Activated CD8-positive, alpha-beta memory T cell treated with anti-CD3 and anti-CD28 coated beads, Interleukin-2, amount 50 U/mL, for 24 hours (primary cell): ENCODE results near the gene SNX7.

Experiments
- DNase-seq: peaks from one replicate; pipeline ENCODE4 v3.0.0-alpha.2; 2020; ENCODE audit errors: extremely low read depth

SNX7 gene

DNA sequence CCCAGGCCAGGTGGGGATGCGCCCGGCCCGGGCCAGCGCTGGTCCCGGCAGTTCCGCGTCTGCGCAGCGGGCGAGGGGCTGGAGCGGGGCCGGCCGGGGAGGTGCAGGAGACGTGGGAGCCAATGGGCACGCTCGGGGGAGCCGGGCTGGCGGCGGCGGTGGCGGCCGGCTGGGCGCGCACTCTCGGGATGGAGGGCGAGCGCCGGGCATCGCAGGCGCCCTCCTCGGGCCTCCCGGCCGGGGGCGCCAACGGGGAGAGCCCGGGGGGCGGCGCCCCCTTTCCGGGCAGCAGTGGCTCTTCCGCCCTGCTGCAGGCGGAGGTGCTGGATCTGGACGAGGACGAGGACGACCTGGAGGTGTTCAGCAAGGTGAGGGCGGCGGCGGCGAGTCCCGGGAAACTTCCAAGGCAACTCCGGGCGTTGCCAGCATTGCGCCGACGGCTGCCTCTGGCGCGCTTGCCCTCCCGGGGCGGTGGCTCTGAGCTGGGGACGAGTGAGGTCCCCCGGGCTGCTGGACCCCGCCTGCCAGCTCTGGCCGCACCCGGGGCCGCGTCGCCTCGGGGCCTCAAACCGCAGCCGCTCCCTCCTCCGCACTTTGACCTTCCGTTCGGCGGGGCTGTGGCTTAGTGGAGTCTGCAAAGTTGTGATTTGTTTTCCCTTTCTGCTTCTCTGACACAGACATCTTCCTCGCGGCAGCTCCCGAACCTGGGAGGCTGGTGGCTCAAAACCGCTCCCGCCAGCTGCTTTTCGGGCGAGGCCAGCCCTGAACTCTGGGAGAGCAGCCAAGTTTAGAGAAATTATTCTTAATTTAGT is at the start of gene SNX7:
SNX7 (plus strand) TSS at position 178 of the 812 bp plus-strand sequence; CDS start at position 189, 11 bp downstream.
- no peak for DNase-seq

DNA sequence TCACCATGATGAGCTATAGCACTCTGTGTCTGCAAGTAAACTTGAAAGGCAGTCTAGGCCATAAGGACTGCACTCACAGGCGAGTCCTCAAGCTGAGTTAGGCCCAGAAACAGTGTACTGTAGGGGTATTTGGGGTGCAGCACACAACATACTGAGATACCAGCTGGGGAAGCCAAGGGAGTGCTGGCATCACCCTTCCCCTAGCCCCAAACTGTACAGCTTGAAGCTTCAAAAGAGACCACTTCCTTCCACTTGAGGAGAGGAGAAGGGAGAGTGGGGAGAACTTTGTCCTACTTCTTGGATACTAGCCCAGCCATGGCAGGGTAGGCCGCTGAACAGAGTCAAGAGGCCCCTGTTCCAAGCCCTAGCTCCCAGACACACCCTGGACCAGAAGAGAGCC is 24.2 kb upstream of the SNX7 start:
- no peak for DNase-seq

- DNase-seq, result no peak
Observed at GRCh38 chr1:98638185-98638584, 23.3 kb upstream of the SNX7 start.

DNA sequence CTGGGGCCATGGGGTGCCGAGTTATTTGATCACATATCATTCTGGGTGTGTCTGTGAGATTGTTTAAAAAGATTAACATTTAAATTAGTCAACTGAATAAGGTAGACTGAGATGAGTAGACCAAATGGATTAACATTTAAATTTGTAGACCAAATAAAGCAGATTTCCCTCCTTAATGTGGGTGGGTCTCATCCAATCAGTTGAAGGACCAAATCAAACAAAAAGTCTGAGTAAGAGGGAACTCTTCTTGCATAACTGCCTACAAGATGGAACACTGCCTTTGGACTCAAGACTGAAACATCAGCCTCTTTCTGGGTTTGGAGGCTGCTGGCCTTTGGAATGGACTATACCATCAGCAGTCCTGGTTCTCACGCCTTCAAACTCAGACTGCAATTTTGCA is 17.0 kb upstream of the SNX7 start:
- DNase-seq, result no peak

GRCh38 chr1:98651116-98651632 is 10.3 kb upstream of the SNX7 start:
- no peak for DNase-seq

- DNase-seq, result no peak
Observed at GRCh38 chr1:98653123-98653522, 8.4 kb upstream of the SNX7 start.

DNA sequence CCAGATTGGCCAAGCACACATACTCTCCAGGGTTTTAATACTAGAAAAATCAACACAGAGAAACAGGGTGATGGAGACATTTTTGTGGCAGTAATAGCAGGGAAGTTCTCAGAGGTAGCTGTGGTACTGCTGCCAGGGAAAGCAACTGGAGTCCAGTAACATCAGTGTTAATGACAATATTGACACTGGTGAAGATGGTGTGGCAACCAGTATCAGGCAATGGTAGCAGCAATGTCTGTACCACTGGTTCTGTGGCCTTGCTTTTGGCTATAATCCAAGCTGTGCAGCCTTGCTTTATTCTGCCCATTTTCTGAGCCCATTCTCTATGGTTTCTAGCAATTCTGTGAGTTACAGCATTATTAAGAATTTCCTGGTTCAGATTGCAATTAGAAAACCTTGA is 1.6 kb upstream of the SNX7 start:
- DNase-seq, result no peak

DNA sequence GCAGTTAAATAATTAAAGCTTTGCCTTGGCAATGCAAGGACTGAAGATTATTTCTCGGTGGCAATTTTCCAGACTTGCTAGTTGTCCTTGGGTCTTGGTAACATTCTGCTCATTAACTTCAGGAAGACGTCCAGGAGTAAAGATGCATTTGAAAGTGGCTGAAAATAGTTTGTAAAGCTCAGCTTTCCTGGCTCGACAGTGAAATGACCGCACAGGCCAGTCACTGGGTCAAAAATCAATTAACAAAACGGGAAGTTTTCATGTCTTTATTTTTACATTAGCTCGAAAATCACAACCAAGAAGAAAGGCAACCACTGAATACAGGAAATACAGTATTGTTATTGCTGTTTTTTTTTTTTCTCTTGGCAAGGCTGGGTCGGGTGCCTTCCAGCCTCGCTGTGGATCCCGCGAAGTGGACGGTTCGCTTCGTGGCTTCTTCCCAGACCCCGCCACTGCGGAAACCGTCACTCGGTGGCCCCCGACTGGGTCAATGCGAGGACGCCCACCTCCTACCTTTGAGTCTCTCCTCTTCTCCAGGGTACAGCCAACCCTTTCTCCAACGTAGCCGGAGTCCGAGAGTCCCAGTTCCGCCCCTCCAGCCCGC is 479 bp upstream of the SNX7 start:
- DNase-seq, result no peak

DNA sequence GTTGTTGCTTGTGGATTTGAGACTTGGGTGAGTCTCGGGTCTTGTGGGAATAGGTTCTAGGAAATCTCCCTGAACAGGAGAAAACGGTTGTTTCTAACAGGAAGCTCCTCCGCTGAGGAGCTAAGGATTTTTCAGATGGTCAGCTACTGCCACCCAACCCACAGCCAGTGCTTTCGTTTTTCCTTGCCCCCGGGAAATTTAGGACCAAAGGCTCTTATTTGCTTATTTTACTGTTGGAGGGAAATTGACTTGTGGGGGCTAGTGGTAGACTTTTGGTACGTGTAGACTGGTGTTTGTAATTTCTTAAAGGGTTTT is 792 bp downstream of the SNX7 start:
- no peak for DNase-seq

GRCh38 chr1:98668733-98669132 is 7.2 kb downstream of the SNX7 start:
- no peak for DNase-seq

- no peak for DNase-seq
Observed at GRCh38 chr1:98669355-98670296, 8.1 kb downstream of the SNX7 start.

GRCh38 chr1:98672189-98672588 is 10.7 kb downstream of the SNX7 start:
- no peak for DNase-seq

- DNase-seq, result no peak
Observed at GRCh38 chr1:98674075-98674781, 12.7 kb downstream of the SNX7 start.

- no peak for DNase-seq
Observed at GRCh38 chr1:98675282-98675681, 13.8 kb downstream of the SNX7 start.

GRCh38 chr1:98677288-98677687 is 15.8 kb downstream of the SNX7 start:
- DNase-seq, result no peak

DNA sequence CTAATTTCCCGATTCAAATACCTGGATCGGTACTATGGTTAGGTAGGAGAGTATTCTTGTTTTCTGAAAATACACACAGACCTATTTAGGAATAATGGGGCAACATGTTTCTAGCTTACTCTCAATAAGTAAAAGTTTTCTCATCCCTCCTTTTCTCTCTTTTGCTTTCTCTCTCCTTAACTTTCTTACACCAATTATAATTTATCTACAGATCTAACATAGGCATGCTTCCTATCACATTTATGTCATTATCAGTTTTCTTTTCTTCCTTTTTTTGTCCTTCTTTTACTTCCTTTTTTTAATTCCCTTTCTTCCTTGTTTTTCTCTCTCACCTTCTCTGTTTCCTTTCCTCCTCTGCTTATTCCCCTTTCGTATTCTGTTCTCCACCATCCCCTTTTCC is 20.3 kb downstream of the SNX7 start:
- no peak for DNase-seq

GRCh38 chr1:98688110-98688739 is 26.7 kb downstream of the SNX7 start:
- DNase-seq, result no peak

DNA sequence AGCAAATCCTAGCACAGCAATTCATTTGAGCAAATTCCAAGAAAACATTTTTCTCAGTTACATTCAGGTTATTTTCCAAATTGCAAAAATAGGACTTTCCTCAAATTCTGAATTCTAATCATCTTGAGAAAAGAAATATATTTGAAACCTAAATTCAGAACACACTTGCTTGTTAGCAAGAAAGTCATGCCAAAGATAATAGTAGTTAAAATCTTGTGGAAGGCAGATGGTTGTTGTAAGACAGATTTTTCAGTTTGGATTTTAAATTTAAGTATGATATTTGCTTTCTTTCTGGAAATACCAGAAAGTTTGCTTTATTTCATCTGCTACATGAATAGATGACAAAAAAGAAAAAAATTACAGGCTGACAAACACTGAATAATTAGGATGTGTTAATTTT is 29.1 kb downstream of the SNX7 start:
- no peak for DNase-seq

DNA sequence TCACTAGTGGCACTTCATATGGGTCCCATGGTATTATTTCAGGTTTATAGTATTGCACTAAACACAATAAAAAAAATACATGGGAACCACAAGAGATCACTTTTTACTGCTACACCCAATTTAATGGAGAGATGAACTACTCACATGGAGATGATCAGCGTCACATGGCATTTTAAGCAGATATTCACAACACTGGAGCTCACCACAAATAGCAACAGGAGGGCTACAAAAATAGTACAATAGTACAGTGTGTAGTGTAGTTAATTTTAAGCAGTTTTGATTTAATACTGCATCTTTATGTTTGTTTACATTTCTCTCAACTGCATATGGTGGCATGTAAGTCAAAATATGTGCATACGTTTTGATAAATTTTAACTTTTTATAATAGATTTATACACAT is 31.0 kb downstream of the SNX7 start:
- no peak for DNase-seq

DNA sequence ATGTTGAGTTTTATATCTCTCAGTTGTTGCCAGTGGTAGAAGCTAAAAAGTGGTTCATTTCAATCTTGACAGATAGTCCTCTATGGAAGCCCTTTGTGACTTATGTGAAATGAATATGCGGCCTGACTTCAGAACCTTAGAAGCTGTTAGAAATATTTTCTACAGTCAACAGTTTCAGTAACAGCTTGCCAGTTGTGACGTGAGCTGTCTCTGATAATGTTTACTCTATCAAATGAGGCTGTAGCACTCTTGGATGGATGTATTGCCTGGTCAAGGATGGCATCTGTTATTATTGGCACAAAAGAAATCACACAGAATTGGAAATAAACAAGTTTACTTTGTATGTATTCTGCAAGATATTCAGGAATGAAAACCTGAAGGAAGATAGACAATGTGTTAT is 31.9 kb downstream of the SNX7 start:
- DNase-seq, result no peak

DNA sequence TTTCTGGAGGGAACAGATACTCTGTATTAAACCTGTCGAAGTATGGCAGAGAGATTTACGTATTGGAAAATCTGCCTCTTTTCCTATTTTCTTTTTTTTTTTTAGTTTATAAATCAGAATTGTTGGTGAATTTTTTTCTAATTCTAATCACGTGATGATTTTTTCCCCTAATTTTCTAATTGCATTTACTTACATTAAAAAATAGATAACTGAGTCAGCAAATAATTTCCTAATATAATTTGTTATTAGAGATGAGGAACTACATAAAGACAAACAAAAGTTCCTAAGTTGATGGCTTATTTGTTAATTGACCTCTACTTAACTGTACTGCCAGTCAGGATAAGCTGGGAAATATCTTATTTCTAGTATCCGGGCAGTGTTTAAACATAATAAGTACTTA is 34.6 kb downstream of the SNX7 start:
- DNase-seq, result no peak
